ENCODE data around the gene TET1. TPM values are rescaled to one million over a fixed set of nuclear protein-coding genes. Genes with fewer than 3 reads are reported as not detected.
A peak's percentile ranks its signal among the peaks of the same experiment; 100 is the strongest.

Gene TET1
- total and polyA plus RNA-seq, 2 of the 13 experiments (the other 11 are each of a cell fraction or from before 2014, with no cell fraction given): 6.9 to 7.3 TPM

DNA sequence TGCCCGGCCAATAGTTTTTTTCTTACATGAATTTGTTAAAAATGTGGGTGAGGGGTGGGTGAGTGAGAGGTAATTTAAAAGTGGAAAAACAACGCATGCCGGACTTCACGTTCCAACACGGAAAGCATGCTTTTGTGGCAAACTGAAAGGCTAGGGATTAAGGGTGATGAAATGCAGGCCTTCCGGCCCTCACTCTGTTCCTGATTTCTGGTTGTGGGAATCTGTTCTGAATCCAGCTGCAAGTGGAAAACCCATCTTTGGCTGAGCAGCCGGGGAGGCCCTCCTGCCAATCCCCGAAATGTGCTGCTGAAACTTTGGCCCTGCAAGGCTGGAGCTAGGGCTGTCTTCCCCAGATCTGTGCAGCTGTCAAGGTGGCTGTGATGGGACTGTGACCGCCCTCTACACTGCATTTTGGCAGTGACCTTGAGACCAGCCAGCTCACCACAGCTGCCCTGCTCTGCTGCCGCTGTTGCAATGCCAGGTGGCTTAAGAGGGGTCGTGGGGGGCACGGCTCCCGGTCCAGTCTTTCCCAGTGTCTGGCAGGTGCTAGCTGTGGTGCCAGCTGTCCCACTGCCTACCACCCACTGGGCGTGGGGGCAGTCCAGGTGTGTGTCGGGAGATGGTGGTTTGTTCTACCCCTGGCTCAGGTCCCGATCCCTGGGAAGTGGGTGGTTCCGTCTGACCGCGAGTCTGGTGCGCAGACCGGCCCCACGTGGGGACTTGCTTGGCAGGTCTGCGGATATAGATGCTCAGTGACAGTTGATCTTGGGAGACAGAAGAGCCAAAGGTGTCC is 39.0 kb downstream of the TET1 start (continued):
- TF ChIP-seq, protein P1, sequence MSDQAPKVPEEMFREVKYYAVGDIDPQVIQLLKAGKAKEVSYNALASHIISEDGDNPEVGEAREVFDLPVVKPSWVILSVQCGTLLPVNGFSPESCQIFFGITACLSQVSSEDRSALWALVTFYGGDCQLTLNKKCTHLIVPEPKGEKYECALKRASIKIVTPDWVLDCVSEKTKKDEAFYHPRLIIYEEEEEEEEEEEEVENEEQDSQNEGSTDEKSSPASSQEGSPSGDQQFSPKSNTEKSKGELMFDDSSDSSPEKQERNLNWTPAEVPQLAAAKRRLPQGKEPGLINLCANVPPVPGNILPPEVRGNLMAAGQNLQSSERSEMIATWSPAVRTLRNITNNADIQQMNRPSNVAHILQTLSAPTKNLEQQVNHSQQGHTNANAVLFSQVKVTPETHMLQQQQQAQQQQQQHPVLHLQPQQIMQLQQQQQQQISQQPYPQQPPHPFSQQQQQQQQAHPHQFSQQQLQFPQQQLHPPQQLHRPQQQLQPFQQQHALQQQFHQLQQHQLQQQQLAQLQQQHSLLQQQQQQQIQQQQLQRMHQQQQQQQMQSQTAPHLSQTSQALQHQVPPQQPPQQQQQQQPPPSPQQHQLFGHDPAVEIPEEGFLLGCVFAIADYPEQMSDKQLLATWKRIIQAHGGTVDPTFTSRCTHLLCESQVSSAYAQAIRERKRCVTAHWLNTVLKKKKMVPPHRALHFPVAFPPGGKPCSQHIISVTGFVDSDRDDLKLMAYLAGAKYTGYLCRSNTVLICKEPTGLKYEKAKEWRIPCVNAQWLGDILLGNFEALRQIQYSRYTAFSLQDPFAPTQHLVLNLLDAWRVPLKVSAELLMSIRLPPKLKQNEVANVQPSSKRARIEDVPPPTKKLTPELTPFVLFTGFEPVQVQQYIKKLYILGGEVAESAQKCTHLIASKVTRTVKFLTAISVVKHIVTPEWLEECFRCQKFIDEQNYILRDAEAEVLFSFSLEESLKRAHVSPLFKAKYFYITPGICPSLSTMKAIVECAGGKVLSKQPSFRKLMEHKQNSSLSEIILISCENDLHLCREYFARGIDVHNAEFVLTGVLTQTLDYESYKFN (CRISPR knock-in tag; conservative IDR thresholded peaks at IDR 0.05): peak; percentile 32
- TF ChIP-seq, protein P2, sequence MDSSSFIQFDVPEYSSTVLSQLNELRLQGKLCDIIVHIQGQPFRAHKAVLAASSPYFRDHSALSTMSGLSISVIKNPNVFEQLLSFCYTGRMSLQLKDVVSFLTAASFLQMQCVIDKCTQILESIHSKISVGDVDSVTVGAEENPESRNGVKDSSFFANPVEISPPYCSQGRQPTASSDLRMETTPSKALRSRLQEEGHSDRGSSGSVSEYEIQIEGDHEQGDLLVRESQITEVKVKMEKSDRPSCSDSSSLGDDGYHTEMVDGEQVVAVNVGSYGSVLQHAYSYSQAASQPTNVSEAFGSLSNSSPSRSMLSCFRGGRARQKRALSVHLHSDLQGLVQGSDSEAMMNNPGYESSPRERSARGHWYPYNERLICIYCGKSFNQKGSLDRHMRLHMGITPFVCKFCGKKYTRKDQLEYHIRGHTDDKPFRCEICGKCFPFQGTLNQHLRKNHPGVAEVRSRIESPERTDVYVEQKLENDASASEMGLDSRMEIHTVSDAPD (CRISPR knock-in tag; IDR thresholded peaks at IDR 0.05): no peak; the same call in 1 of the 2 replicates
- TF ChIP-seq, protein P3, sequence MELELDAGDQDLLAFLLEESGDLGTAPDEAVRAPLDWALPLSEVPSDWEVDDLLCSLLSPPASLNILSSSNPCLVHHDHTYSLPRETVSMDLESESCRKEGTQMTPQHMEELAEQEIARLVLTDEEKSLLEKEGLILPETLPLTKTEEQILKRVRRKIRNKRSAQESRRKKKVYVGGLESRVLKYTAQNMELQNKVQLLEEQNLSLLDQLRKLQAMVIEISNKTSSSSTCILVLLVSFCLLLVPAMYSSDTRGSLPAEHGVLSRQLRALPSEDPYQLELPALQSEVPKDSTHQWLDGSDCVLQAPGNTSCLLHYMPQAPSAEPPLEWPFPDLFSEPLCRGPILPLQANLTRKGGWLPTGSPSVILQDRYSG (CRISPR knock-in tag; IDR thresholded peaks at IDR 0.05): no peak
- 0 out of 2 replicates have a peak, but pooled peaks have one; percentile 13 for TF ChIP-seq ZNF816 (CRISPR knock-in tag; IDR thresholded peaks at IDR 0.05; ENCODE audit: borderline replicate concordance)
- TF ChIP-seq, protein P4, sequence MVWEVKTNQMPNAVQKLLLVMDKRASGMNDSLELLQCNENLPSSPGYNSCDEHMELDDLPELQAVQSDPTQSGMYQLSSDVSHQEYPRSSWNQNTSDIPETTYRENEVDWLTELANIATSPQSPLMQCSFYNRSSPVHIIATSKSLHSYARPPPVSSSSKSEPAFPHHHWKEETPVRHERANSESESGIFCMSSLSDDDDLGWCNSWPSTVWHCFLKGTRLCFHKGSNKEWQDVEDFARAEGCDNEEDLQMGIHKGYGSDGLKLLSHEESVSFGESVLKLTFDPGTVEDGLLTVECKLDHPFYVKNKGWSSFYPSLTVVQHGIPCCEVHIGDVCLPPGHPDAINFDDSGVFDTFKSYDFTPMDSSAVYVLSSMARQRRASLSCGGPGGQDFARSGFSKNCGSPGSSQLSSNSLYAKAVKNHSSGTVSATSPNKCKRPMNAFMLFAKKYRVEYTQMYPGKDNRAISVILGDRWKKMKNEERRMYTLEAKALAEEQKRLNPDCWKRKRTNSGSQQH (CRISPR knock-in tag; IDR thresholded peaks at IDR 0.05; ENCODE audit: low read depth): no peak
- TF ChIP-seq, protein P5, sequence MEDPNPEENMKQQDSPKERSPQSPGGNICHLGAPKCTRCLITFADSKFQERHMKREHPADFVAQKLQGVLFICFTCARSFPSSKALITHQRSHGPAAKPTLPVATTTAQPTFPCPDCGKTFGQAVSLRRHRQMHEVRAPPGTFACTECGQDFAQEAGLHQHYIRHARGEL (CRISPR knock-in tag; IDR thresholded peaks at IDR 0.05): no peak
- peak; percentile 90 for TF ChIP-seq ZNF225 (CRISPR knock-in tag; IDR thresholded peaks at IDR 0.05)
- TF ChIP-seq ZFP37 (CRISPR knock-in tag; IDR thresholded peaks at IDR 0.05; ENCODE audit: borderline replicate concordance): no peak
- peak in 1 of 2 experiments; percentile 49; a peak in 1 of 4 replicates for TF ChIP-seq NR2F1 (CRISPR knock-in tag; IDR thresholded peaks at IDR 0.05)
- TF ChIP-seq ATAD3A (CRISPR knock-in tag; IDR thresholded peaks at IDR 0.05): no peak
- no peak for TF ChIP-seq ZKSCAN1 (IDR thresholded peaks at IDR 0.05; ENCODE audit: low read length)
- TF ChIP-seq, protein P6, sequence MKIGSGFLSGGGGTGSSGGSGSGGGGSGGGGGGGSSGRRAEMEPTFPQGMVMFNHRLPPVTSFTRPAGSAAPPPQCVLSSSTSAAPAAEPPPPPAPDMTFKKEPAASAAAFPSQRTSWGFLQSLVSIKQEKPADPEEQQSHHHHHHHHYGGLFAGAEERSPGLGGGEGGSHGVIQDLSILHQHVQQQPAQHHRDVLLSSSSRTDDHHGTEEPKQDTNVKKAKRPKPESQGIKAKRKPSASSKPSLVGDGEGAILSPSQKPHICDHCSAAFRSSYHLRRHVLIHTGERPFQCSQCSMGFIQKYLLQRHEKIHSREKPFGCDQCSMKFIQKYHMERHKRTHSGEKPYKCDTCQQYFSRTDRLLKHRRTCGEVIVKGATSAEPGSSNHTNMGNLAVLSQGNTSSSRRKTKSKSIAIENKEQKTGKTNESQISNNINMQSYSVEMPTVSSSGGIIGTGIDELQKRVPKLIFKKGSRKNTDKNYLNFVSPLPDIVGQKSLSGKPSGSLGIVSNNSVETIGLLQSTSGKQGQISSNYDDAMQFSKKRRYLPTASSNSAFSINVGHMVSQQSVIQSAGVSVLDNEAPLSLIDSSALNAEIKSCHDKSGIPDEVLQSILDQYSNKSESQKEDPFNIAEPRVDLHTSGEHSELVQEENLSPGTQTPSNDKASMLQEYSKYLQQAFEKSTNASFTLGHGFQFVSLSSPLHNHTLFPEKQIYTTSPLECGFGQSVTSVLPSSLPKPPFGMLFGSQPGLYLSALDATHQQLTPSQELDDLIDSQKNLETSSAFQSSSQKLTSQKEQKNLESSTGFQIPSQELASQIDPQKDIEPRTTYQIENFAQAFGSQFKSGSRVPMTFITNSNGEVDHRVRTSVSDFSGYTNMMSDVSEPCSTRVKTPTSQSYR (CRISPR knock-in tag; IDR thresholded peaks at IDR 0.05; ENCODE audit: borderline replicate concordance): peak; percentile 14; the same call in 1 of the 2 replicates
- TF ChIP-seq ZNF766 (CRISPR knock-in tag; IDR thresholded peaks at IDR 0.05; ENCODE audit: borderline replicate concordance): peak; percentile 60; the same call in 1 of the 2 replicates
- TF ChIP-seq PPARG (CRISPR knock-in tag; conservative IDR thresholded peaks at IDR 0.05): 0 out of 2 replicates have a peak, but pooled peaks have one; percentile 65
- peak; percentile 72 for TF ChIP-seq SAP130 (CRISPR knock-in tag; IDR thresholded peaks at IDR 0.05; ENCODE audit: low read depth)
- TF ChIP-seq MAZ (IDR thresholded peaks at IDR 0.05; ENCODE audit: borderline replicate concordance, low read depth, low read length): no peak
- TF ChIP-seq MAZ (CRISPR knock-in tag; IDR thresholded peaks at IDR 0.05; ENCODE audit: low read depth): no peak

Measured in HepG2 (cell line).